Mesenchymal stem cell (in vitro differentiated cells and primary cell): ENCODE data around the gene CYTL1.
A peak's percentile ranks its signal among the peaks of the same experiment; 100 is the strongest.

Source experiments
- DNase-seq: peaks from one replicate; pipeline ENCODE4 v3.0.0-alpha.2; 2013
- H2AFZ ChIP-seq: one replicate; pipeline ENCODE4 v1.6.1; 2013; ENCODE audit warnings: low read depth, mild to moderate bottlenecking, control low read depth, inconsistent platforms, low read length, moderate library complexity
- H2AK5ac ChIP-seq: 2 replicates; pipeline ENCODE4 v1.6.1; 2013; ENCODE audit warnings: low read length, moderate library complexity, mild to moderate bottlenecking, inconsistent platforms; ENCODE audit not compliant: severe bottlenecking
- H2BK120ac ChIP-seq: one replicate; pipeline ENCODE4 v1.6.1; 2013; ENCODE audit warnings: low read depth, mild to moderate bottlenecking, inconsistent platforms, low read length, moderate library complexity
- H2BK12ac ChIP-seq, 2 experiments: one replicate each; pipeline ENCODE4 v1.6.1; 2013; ENCODE audit warnings: inconsistent platforms in 2 of 2, low read length in 2 of 2, mild to moderate bottlenecking in 2 of 2, moderate library complexity in 2 of 2, control low read depth in 1 of 2
- H2BK15ac ChIP-seq: one replicate; pipeline ENCODE4 v1.6.1; 2013; ENCODE audit warnings: mild to moderate bottlenecking, low read depth, inconsistent platforms; ENCODE audit not compliant: poor library complexity, severe bottlenecking
- H2BK5ac ChIP-seq: 2 replicates; pipeline ENCODE4 v1.6.1; 2013; ENCODE audit warnings: low read depth, mild to moderate bottlenecking, low read length, control low read depth, inconsistent platforms; ENCODE audit not compliant: poor library complexity, severe bottlenecking
- H3K14ac ChIP-seq, 2 experiments: one replicate each; pipeline ENCODE4 v1.6.1; 2013; ENCODE audit warnings: inconsistent platforms in 2 of 2, low read length in 2 of 2, control low read depth in 1 of 2, mild to moderate bottlenecking in 1 of 2, moderate library complexity in 1 of 2
- H3K18ac ChIP-seq, 2 experiments: one replicate each; pipeline ENCODE4 v1.6.1; 2013; ENCODE audit warnings: inconsistent platforms in 2 of 2, low read length in 2 of 2, control low read depth in 1 of 2, low read depth in 1 of 2, mild to moderate bottlenecking in 1 of 2
- H3K23ac ChIP-seq, 2 experiments: one replicate each; pipeline ENCODE4 v1.6.1; 2013; ENCODE audit warnings: inconsistent platforms in 2 of 2, low read length in 2 of 2, mild to moderate bottlenecking in 2 of 2, moderate library complexity in 2 of 2, control low read depth in 1 of 2
- H3K27ac ChIP-seq: 2 replicates; pipeline ENCODE4 v1.5.1; 2013; ENCODE audit warnings: mild to moderate bottlenecking, moderate library complexity, low read length, control low read depth, inconsistent platforms; ENCODE audit not compliant: poor library complexity, severe bottlenecking
- H3K27me3 ChIP-seq, 2 experiments: 2 replicates each; pipeline versions ENCODE4 v1.6.1 to v1.7.0; 2013; ENCODE audit warnings: low read length in 2 of 2, mild to moderate bottlenecking in 2 of 2, moderate library complexity in 2 of 2, control low read depth in 1 of 2, inconsistent platforms in 1 of 2; ENCODE audit not compliant: control insufficient read depth in 1 of 2, insufficient read depth in 1 of 2
- H3K36me3 ChIP-seq, 2 experiments: 2 replicates each; pipeline versions ENCODE4 v1.6.1 to v1.7.0; 2013; ENCODE audit warnings: low read length in 2 of 2, control low read depth in 1 of 2, inconsistent platforms in 1 of 2, low read depth in 1 of 2, mild to moderate bottlenecking in 1 of 2; ENCODE audit not compliant: insufficient read depth in 2 of 2, control insufficient read depth in 1 of 2
- H3K4ac ChIP-seq, 2 experiments: one replicate each; pipeline ENCODE4 v1.6.1; 2013; ENCODE audit warnings: inconsistent platforms in 2 of 2, low read length in 2 of 2, mild to moderate bottlenecking in 2 of 2, moderate library complexity in 2 of 2, control low read depth in 1 of 2, low read depth in 1 of 2
- H3K4me1 ChIP-seq: 2 replicates; pipeline ENCODE4 v1.6.1; 2013; ENCODE audit warnings: low read depth, low read length, control low read depth; ENCODE audit not compliant: control insufficient read depth, insufficient read depth
- H3K4me2 ChIP-seq: 2 replicates; pipeline ENCODE4 v1.6.1; 2013; ENCODE audit warnings: low read length, mild to moderate bottlenecking, inconsistent platforms; ENCODE audit not compliant: poor library complexity, severe bottlenecking
- H3K4me3 ChIP-seq, 2 experiments: 2 replicates each; pipeline versions ENCODE4 v1.5.1 to v1.7.0; 2013; ENCODE audit warnings: low read length in 2 of 2, mild to moderate bottlenecking in 2 of 2, control low read depth in 1 of 2, low read depth in 1 of 2; ENCODE audit not compliant: insufficient read depth in 1 of 2
- H3K79me1 ChIP-seq: replicated peaks from 2 replicates; pipeline ENCODE4 v1.6.1; 2013; ENCODE audit warnings: mild to moderate bottlenecking, control low read depth, low read length, inconsistent platforms; ENCODE audit not compliant: poor library complexity, severe bottlenecking
- H3K9ac ChIP-seq: 2 replicates; pipeline ENCODE4 v1.7.0; 2013; ENCODE audit warnings: mild to moderate bottlenecking, low read length, moderate library complexity
- H3K9me3 ChIP-seq: 2 replicates; pipeline ENCODE4 v1.7.0; 2013; ENCODE audit warnings: mild to moderate bottlenecking, low read length; ENCODE audit not compliant: control insufficient read depth
- H4K8ac ChIP-seq: one replicate; pipeline ENCODE4 v1.6.1; 2013; ENCODE audit warnings: inconsistent platforms, mild to moderate bottlenecking, low read length, moderate library complexity
- H4K91ac ChIP-seq: one replicate; pipeline ENCODE4 v1.6.1; 2013; ENCODE audit warnings: mild to moderate bottlenecking, low read length, inconsistent platforms
- WGBS: methylation state at CpG from one replicate; pipeline ENCODE4 v1.1.7; 2013; ENCODE audit warnings: mixed read lengths; 5-methylcytosine and 5-hydroxymethylcytosine counted together

CYTL1 gene

GRCh38 chr4:5039800-5040199, 20.5 kb upstream of the CYTL1 start:
- Histone ChIP-seq H3K27me3 (no peaks in the 10 kb centered on the region), H2AK5ac (peak overlapping the region; percentile 65), H3K79me1 (no peaks in the 10 kb centered on the region), H2BK15ac (no peak overlapping the region), H3K9me3 (no peaks in the 10 kb centered on the region), H3K27ac (no peak overlapping the region), H2BK120ac (no peak overlapping the region), H3K23ac (peak overlapping the region in 1 of 2 experiments; percentile 9), H3K4me1 (peaks cover 18% of the 10 kb centered on the region), H4K91ac (no peak overlapping the region), H2BK5ac (no peak overlapping the region), H2BK12ac (no peak overlapping the region), H3K4me3 (no peak overlapping the region), H3K4me2 (no peak overlapping the region), H4K8ac (no peak overlapping the region), H2AFZ (no peak overlapping the region), H3K9ac (no peak overlapping the region), H3K36me3 (no peaks in the 10 kb centered on the region), H3K4ac (no peak overlapping the region), H3K18ac (no peak overlapping the region), H3K14ac (no peak overlapping the region)
- 96% methylated on average over 7 of the region's 7 CpGs for WGBS
- DNase-seq: no peak

GRCh38 chr4:5037553-5038551, 18.6 kb upstream of the CYTL1 start:
- peak overlapping the region in 1 of 2 experiments; percentile 53 for H3K14ac ChIP-seq
- peak overlapping the region; percentile 4 for H3K9ac ChIP-seq
- 6% methylated on average over 7 of the region's 8 CpGs for WGBS
- peak overlapping the region; percentile 90 for H3K27ac ChIP-seq
- peaks cover 15% of the 10 kb centered on the region for H3K4me1 ChIP-seq
- no peak overlapping the region for H3K4ac ChIP-seq
- peak overlapping the region; percentile 45 to 75 for H3K18ac ChIP-seq
- H2BK120ac ChIP-seq: peak overlapping the region; percentile 51
- H3K23ac ChIP-seq: no peak overlapping the region
- no peaks in the 10 kb centered on the region for H3K9me3 ChIP-seq
- peak overlapping the region; percentile 75 for H4K8ac ChIP-seq
- H3K36me3 ChIP-seq: no peaks in the 10 kb centered on the region
- H3K27me3 ChIP-seq: no peaks in the 10 kb centered on the region
- peak overlapping the region; percentile 37 to 80 for H2BK12ac ChIP-seq
- peak; percentile 93 for DNase-seq
- H2BK15ac ChIP-seq: no peak overlapping the region
- H2BK5ac ChIP-seq: peak overlapping the region; percentile 92
- peak overlapping the region; percentile 41 for H4K91ac ChIP-seq
- H3K79me1 ChIP-seq: no peaks in the 10 kb centered on the region
- peak overlapping the region; percentile 91 for H2AK5ac ChIP-seq
- H2AFZ ChIP-seq: no peak overlapping the region
- peak overlapping the region in 1 of 2 experiments; percentile 43 for H3K4me3 ChIP-seq
- no peak overlapping the region for H3K4me2 ChIP-seq

GRCh38 chr4:5036239-5036638, 17.0 kb upstream of the CYTL1 start:
- 37% methylated on average over 4 of the region's 5 CpGs for whole genome bisulfite sequencing
- peak; percentile 38 for DNase-seq
- Histone ChIP-seq H3K9me3 (no peaks in the 10 kb centered on the region), H3K9ac (peak overlapping the region; percentile 18), H2AFZ (no peak overlapping the region), H2BK15ac (no peak overlapping the region), H3K27me3 (no peaks in the 10 kb centered on the region), H3K4me1 (peaks cover 15% of the 10 kb centered on the region), H4K91ac (peak overlapping the region; percentile 57), H2BK12ac (peak overlapping the region in 1 of 2 experiments; percentile 60), H3K23ac (no peak overlapping the region), H3K4me3 (no peak overlapping the region), H3K18ac (no peak overlapping the region), H3K36me3 (no peaks in the 10 kb centered on the region), H3K79me1 (no peaks in the 10 kb centered on the region), H3K27ac (peak overlapping the region; percentile 39), H3K14ac (no peak overlapping the region), H2AK5ac (peak overlapping the region; percentile 55), H3K4me2 (no peak overlapping the region), H3K4ac (no peak overlapping the region), H2BK120ac (no peak overlapping the region), H2BK5ac (no peak overlapping the region), H4K8ac (no peak overlapping the region)

- no peak overlapping the region for H3K4me3 ChIP-seq
- peaks cover 12% of the 10 kb centered on the region for H3K4me1 ChIP-seq
- H4K91ac ChIP-seq: no peak overlapping the region
- H3K9me3 ChIP-seq: no peaks in the 10 kb centered on the region
- no peak overlapping the region for H2BK5ac ChIP-seq
- H3K4ac ChIP-seq: no peak overlapping the region
- no peak overlapping the region for H3K4me2 ChIP-seq
- no peak overlapping the region for H4K8ac ChIP-seq
- H2BK15ac ChIP-seq: no peak overlapping the region
- no peak overlapping the region for H3K23ac ChIP-seq
- no peaks in the 10 kb centered on the region for H3K36me3 ChIP-seq
- WGBS: 51% methylated on average over 8 of the region's 8 CpGs
- H2AK5ac ChIP-seq: no peak overlapping the region
- H3K9ac ChIP-seq: no peak overlapping the region
- H3K27ac ChIP-seq: no peak overlapping the region
- H2BK12ac ChIP-seq: no peak overlapping the region
- H3K79me1 ChIP-seq: no peaks in the 10 kb centered on the region
- H3K18ac ChIP-seq: no peak overlapping the region
- DNase-seq: peak; percentile 37
- no peaks in the 10 kb centered on the region for H3K27me3 ChIP-seq
- no peak overlapping the region for H2AFZ ChIP-seq
- no peak overlapping the region for H3K14ac ChIP-seq
- H2BK120ac ChIP-seq: no peak overlapping the region
Observed at GRCh38 chr4:5034206-5034605, 14.9 kb upstream of the CYTL1 start.
